Tibial artery (tissue), 4 donors: ENCODE data around the gene WIPI1.

ENCODE experiments used
- DNase-seq, 2 donors: peaks; one replicate each; pipeline ENCODE4 v3.0.0-alpha.2; 2019
- H3K27ac ChIP-seq, 2 donors: fragments of 200-600 bp; sonication (generic) in 1 of 2; 1 replicate in 1 of 2; 2 replicates in 1 of 2; pipeline ENCODE4 v1.5.1; 2018 to 2019; ENCODE audit warnings: mild to moderate bottlenecking in 1 of 2
- H3K27me3 ChIP-seq, 2 donors: fragments of 200-600 bp; sonication (generic) in 1 of 2; one replicate each; pipeline versions ENCODE4 v1.5.1 to v1.6.0; 2016 to 2019
- H3K36me3 ChIP-seq, 3 donors: fragments of 200-600 bp; sonication (generic) in 2 of 3; one replicate each; pipeline ENCODE4 v1.5.1; 2016 to 2019; ENCODE audit warnings: mild to moderate bottlenecking in 2 of 3
- H3K4me1 ChIP-seq, 4 donors: fragments of 200-600 bp; sonication (generic) in 2 of 4; 1 replicate in 3 of 4; 2 replicates in 1 of 4; pipeline ENCODE4 v1.5.1; 2016 to 2019
- H3K4me3 ChIP-seq, 2 donors: fragments of 200-600 bp; sonication (generic) in 1 of 2; 1 replicate in 1 of 2; 2 replicates in 1 of 2; pipeline ENCODE4 v1.5.1; 2018 to 2019; ENCODE audit warnings: mild to moderate bottlenecking in 2 of 2
- H3K9me3 ChIP-seq, 3 donors: fragments of 200-600 bp; sonication (generic) in 1 of 3; one replicate each; pipeline ENCODE4 v1.5.1; 2016 to 2019
- CTCF ChIP-seq, 2 experiments: fragments of 200-600 bp in 1 of 2; fragments of 450-650 bp in 1 of 2; IDR thresholded peaks; one replicate each; pipeline ENCODE4 v1.5.1; 2017 to 2019; ENCODE audit warnings: antibody characterized with exemption in 2 of 2, mild to moderate bottlenecking in 1 of 2, moderate library complexity in 1 of 2
- intact Hi-C: fragments of 100-400 bp; cut with DNase I; formaldehyde crosslinking; loops from one replicate; pipeline ENCODE4 v1.15.0; 2023; ENCODE audit warnings: low total_unique reads

WIPI1 gene

GRCh38 chr17:68443972-68444464 lies 13.3 kb downstream of the WIPI1 start:
- DNase-seq: peak in 1 of 2 donors; percentile 4
- H3K4me1 ChIP-seq: peaks cover 0 to 5% (median 2%) of the 10 kb centered on the region in 4 donors
- intact Hi-C loops: no loop called here
- no peak for TF ChIP-seq CTCF (IDR thresholded peaks at IDR 0.05)
- no peak overlapping the region for H3K27ac ChIP-seq
- no peak overlapping the region for H3K4me3 ChIP-seq
- H3K27me3 ChIP-seq: no peaks in the 10 kb centered on the region
- H3K36me3 ChIP-seq: peaks cover 54 to 93% (median 58%) of the 10 kb centered on the region in 3 donors
- H3K9me3 ChIP-seq: no peaks in the 10 kb centered on the region

GRCh38 chr17:68441070-68441770 lies 16.1 kb downstream of the WIPI1 start:
- Histone ChIP-seq H3K36me3 (peaks cover 27 to 76% (median 33%) of the 10 kb centered on the region in 3 donors), H3K4me1 (peaks cover 0 to 5% (median 2%) of the 10 kb centered on the region in 4 donors), H3K4me3 (no peak overlapping the region), H3K27ac (no peak overlapping the region), H3K27me3 (no peaks in the 10 kb centered on the region), H3K9me3 (no peaks in the 10 kb centered on the region)
- peak in 1 of 2 donors; percentile 40 for DNase-seq
- intact Hi-C loops: no loop called here
- TF ChIP-seq CTCF (IDR thresholded peaks at IDR 0.05): no peak

- Histone ChIP-seq H3K9me3 (no peaks in the 10 kb centered on the region), H3K4me1 (peaks cover 0 to 5% (median 2%) of the 10 kb centered on the region in 4 donors), H3K27ac (no peak overlapping the region), H3K36me3 (peaks cover 28 to 76% (median 31%) of the 10 kb centered on the region in 3 donors), H3K4me3 (no peak overlapping the region), H3K27me3 (no peaks in the 10 kb centered on the region)
- DNase-seq: no peak
- intact Hi-C loops: no loop called here
- no peak for TF ChIP-seq CTCF (IDR thresholded peaks at IDR 0.05)
These were observed 16.8 kb downstream of the WIPI1 start for GRCh38 chr17:68440526-68440925.

GRCh38 chr17:68439656-68440290 lies 17.5 kb downstream of the WIPI1 start:
- no peak for TF ChIP-seq CTCF (IDR thresholded peaks at IDR 0.05)
- H3K4me1 ChIP-seq: peaks cover 0 to 5% (median 2%) of the 10 kb centered on the region in 4 donors
- H3K4me3 ChIP-seq: no peak overlapping the region
- H3K36me3 ChIP-seq: peaks cover 35 to 76% (median 35%) of the 10 kb centered on the region in 3 donors
- no peaks in the 10 kb centered on the region for H3K27me3 ChIP-seq
- intact Hi-C loops: loop anchor here (10.0 kb wide), 1 partner anchor 175 kb away; no protein-coding TSS in a partner anchor
- DNase-seq: no peak
- H3K9me3 ChIP-seq: no peaks in the 10 kb centered on the region
- no peak overlapping the region for H3K27ac ChIP-seq

GRCh38 chr17:68437979-68438822 lies 19.1 kb downstream of the WIPI1 start:
- Histone ChIP-seq H3K27me3 (no peaks in the 10 kb centered on the region), H3K36me3 (peaks cover 41 to 81% (median 44%) of the 10 kb centered on the region in 3 donors), H3K4me1 (peaks cover 0 to 4% (median 1%) of the 10 kb centered on the region in 4 donors), H3K9me3 (no peaks in the 10 kb centered on the region), H3K4me3 (no peak overlapping the region), H3K27ac (no peak overlapping the region)
- DNase-seq: peak in 1 of 2 donors; percentile 38
- intact Hi-C loops: loop anchor here (10.0 kb wide), 1 partner anchor 173 kb away; no protein-coding TSS in a partner anchor
- TF ChIP-seq CTCF (IDR thresholded peaks at IDR 0.05): no peak
